CD4-positive, alpha-beta T cell treated with Interleukin-15 for 1 hour (primary cell): Measurements from ENCODE around the gene OR1E2.
"Not testable (repeated sequence)": the region's sequence is repeated elsewhere in the genome, so short reads cannot be mapped to it uniquely, and the experiment has no call there.

Experiments used
- DNase-seq: peaks from one replicate; pipeline ENCODE4 v3.0.0-alpha.2; 2020

The OR1E2 gene

GRCh38 chr17:3397801-3398200 lies 35.8 kb downstream of the OR1E2 start:
- DNase-seq, result not testable (repeated sequence)

- DNase-seq, result no peak
These were observed 43.9 kb downstream of the OR1E2 start for GRCh38 chr17:3389791-3390190.

GRCh38 chr17:3385869-3386816 lies 47.5 kb downstream of the OR1E2 start, which contains the start of gene OR3A2:
Gene OR3A2 (minus strand): TSS chr17:3386308.
- DNase-seq, result peak; percentile 33
